Raji (cell line): ENCODE data around the gene DCLRE1C.

ENCODE experiments used
- POLR2A ChIP-seq: IDR thresholded peaks from 2 replicates; pipeline ENCODE4 v1.6.1; 2011; ENCODE audit warnings: low read depth, low read length, control low read depth; ENCODE audit not compliant: insufficient read depth

The DCLRE1C gene

DNA sequence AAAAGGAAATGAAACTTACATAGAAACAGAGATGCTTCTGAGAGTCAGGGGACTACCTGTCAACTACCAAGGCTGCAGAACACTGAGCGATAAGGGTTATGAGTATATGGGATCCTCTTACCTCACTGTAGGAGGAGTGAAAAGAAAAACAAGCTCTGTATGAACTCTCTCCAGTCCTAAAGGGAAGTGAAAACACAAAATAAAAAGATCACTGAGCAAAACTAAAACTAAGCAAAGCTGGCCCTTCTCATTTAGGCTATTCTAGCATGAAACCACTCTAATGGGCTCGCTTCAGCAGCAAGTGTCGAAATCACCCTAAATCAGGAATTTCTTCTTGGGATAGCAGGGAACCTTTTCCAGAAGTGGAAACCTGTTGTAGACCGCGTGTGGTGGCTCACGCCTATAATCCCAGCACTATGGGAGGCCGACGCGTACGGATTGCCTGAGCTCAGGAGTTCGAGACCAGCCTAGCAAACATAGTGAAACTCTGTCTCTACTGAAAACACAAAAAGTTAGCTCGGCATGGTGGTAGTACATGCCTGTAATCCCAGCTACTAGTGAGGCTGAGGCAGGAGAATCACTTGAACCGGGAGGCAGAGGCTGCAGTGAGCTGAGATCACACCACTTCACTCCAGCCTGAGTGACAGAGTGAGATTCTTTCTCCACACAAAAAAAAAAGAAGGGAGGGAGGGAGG lies 27.0 kb downstream of the DCLRE1C start:
- no peak for TF ChIP-seq POLR2A

DNA sequence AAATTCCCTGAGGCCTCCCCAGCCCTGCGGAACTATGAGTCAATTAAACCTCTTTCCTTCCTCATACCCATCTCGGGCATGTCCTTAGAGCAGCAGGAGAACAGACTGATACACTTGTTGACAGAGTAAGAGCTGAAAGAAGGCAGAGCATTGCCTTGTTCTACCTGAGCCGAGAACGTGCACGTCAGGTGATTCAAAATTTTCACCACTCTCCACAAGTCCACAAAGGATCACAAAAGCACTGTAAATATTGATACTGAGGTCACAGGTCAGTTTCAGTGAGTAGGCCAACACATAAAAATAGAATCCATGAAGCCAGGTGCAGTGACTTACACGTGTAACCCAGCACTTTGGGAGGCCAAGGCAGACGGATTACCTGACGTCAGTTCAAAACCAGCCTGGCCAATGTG lies 27.8 kb downstream of the DCLRE1C start:
- TF ChIP-seq POLR2A = no peak

DNA sequence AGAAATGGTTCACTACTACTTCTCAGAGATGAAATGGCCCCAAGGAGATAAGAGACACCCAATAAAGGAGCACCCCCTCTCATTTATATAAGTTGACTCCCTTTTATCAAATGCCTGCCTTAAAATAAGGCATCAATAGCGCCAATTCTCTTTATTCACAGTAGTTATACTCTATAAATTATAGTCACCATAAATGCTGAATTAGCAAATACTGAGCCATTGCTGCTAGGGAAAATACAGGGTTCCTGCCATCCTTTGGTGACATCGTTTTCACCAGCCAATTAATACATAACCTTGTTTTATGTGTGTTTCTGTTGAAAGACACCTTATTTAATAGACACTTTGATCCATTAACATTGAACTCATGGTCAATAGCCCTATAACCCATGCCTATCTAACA lies 28.6 kb downstream of the DCLRE1C start:
- TF ChIP-seq POLR2A = no peak

DNA sequence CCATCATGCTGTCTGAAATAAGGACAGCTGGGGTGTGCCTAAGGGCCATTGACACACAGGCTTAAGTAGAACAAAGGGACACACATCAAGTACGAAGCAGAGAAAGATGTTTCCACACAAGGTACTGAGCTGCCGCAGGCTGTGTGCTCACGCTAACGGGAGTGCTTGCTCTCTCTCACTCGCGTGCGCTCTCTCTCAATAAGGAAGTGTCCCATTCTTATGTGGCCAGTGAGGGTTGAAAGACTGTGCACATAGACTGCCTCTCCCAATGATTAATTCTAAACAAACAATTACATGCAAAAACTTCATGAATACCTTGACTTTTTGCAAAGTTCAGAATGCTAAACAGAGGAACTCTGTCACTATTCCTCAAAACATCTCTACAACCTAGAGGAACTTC lies 29.9 kb downstream of the DCLRE1C start:
- no peak for TF ChIP-seq POLR2A

DNA sequence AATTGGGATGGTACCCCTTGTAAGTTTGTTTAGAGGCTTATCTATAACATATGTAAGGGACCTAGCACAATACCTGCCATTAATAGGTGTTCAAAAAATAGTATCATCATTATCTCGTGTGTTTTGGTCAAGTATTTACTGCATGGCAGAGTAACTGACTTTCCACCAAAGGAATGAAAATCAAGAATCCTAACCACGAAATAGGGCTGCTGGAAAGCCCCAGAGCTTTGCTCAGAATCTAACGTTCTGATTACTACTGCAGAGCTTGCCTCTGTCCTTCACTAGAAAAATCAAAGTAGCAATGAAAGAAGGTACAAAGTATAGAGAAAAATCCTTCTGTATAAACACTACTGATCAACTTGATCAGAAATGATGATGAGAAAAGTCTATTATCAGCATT lies 34.9 kb downstream of the DCLRE1C start:
- TF ChIP-seq POLR2A = no peak

DNA sequence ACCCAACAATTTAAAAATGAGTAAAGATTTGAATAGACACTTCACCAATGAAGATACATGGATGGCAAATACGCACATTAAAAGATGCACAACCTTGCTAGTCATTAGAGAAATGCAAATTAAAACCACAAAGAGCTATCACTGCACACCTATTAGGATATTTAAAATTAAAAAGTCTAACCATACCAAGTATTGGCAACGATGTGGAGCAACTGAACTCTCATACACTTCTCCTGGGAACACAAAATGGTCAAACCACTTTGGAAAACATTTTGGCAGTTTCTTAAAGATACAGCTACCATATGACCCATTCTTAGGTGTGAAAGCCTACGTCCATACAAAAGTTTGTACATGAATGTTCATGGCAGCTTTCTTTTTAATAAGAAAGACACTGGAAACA lies 36.1 kb downstream of the DCLRE1C start:
- TF ChIP-seq POLR2A = no peak

DNA sequence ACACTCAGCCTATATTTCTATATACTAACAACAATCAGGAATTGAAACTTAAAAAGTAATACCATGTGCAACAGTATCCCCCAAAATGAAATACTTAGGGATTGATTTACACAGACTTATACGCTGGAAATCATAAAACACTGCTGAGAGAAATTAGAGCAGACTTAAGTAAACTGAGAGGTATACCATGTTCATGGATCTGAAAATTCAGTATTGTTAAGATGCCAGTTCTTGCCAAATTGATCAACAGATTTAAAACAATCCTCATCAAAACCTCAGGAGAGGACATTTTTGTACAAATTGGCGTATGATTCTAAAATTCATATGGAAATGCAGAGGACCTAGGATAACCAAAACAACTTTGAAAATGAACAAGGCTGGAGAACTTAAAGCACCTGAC lies 37.3 kb downstream of the DCLRE1C start:
- TF ChIP-seq POLR2A = no peak

DNA sequence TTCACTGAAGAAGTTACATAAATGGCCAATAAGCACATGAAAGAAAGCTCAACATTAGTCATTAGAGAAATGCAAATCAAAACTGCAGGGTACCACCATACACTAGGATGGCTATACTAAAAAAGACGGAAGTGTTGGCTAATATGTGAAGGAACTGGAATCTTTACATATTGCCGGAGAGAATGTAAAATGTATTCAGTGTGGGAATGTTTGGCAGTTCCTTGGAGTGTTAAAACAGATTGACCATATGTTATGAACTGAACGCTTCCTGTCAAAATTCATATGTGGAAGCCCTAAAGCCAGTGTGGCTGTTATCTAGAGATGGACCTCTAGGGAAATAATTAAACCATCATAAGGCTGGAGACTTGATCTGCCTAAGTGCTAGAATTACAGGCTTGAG lies 42.1 kb downstream of the DCLRE1C start:
- no peak for TF ChIP-seq POLR2A

DNA sequence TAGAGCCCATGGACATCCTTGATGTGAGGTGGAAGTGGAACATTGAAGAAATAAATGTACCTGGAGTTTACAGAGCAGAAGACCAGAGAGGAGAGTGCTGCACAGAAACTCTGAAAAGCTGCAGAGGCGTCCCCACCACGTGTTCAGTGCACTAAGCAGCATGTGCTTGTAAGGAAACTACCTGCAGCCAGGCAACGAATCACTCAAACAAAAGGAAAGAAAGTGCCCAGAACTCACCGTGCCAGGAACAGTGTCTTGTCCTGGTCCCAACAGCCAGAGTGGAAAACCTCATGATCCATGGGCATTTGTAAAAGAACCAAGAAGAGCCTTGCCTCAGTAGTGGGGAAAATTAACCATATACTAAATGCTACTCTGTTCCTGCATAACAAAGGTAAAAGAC lies 42.9 kb downstream of the DCLRE1C start:
- TF ChIP-seq POLR2A = no peak

DNA sequence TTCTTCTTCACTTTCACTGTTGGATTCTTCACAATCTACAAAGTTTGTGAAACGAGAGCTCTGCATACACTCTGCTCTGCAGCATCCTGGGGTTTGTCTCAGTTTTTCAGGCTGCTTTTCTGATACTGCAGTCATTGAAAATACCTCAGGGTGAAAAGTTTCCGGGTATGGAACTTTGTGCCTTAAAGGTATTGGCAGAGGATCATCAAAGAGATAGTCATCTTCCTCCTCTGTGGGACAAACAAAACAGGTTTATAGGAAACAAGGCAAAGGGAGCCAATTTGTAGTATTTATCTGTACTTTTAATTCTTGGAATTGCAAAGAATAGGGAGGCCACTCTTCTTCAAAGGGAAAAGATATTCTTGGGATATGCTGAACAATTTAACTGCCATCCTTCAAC lies 44.8 kb downstream of the DCLRE1C start:
- TF ChIP-seq POLR2A = no peak

DNA sequence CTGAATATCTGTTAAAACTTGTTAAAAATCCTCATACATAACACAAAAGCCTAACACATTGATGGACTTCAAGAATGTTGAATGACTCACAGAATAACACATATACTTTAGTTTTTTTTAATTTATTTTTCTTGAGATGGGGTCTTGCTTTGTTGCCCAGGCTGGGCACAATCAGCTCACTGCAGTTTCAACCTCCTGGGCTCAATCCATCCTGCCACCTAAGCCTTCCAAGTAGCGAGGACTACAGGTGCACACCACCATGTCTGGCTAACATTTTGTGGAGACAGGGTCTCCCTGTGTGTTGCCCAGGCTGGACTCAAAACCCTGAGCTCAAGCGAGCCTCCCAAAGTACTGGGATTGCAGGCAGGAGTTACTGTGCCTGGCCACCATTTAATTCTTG lies 47.1 kb downstream of the DCLRE1C start:
- TF ChIP-seq POLR2A = no peak

DNA sequence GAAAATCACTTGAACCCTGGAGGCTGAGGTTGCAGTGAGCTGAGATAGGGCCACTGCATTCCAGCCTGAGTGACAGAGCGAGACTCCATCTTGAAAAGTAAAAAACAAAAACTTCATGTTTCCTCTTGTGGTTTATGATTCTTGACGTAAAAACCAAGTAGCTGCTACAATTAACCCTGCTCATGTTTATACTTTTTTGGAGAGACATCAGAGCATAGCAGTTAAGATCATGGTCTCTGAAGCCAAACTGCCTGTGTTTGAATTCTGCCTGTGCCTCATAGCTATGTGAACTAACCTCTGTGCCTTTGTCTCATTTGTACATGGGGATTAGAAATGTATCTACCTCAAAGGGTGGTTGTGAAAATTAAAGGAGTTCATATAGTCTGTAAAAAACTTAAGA lies 48.0 kb downstream of the DCLRE1C start:
- TF ChIP-seq POLR2A = no peak

DNA sequence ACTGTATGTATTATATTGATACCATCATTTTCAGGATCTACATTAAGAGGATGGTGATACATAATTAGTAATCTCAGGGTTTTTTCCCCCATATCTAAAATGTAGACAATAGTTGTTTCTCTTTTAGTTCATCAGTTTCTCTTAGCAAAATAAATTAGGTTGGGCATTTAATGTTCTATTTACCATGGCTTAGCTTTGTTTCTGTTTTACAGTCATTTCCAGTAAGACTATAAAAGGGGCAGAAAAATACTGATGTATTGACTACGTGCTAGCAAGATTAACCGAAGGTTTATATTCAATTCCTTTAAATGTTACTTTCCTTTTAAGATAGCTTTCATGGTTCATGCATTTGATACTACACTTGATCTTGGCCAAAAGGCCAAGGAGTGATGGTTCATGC lies 49.0 kb downstream of the DCLRE1C start:
- TF ChIP-seq POLR2A = no peak

DNA sequence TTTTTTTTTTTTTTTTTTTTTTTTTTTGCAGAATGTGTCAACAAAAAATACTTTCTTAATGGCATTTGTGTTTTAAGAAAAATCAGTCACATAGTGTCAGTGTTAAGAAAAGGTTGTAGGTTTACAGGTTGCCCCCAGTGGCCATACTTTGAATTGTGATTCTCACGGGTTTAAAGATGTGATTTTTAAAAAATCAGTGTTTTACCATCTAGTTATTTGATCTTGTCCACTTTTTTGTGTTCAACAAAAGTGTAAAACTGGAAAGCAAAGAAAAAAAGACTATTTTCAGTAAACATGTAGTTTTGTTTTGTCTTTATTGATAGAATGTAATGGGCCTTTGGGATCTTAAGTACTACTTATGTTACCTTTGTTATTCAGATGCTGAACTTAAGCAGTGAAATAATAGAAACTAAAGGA lies 49.6 kb downstream of the DCLRE1C start:
- TF ChIP-seq POLR2A = no peak

DNA sequence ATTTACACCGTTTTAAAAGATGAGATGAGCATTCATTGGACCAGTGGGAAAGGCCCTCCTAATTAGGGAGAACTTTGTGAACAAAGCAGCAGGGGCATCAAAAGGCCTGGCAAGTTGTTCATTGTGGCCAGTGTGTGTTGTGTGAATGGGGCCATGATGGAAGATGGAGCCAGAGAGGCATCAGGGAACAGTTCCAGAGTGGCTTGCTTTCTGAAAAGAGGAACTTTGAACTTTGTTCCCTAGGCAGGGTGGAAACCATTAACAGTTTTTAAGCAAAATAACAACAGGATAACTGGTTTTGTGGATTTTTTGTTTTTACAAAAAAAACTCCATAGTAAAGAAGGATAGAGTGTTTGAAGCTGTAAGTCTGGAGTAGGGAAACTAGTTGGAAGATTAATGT lies 62.7 kb downstream of the DCLRE1C start:
- TF ChIP-seq POLR2A = no peak

DNA sequence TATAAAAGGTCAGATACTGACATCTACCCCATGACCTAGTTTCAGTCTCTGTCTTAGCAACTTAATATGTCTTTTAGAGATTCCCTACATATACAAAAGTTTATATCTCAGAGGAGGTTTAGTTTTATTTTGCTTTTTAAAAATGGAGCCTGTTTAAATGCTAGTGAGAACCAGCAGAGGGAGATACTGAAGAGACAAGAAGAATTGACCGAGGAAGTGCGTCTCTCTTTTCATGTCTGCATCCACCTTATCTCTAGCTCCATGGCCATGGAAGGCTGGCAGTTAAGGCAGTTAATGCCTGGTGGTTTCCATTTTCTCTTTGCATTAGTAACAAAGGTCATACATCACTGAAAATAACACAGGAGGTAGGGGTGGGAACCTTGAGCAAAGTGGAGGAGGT lies 64.6 kb downstream of the DCLRE1C start:
- no peak for TF ChIP-seq POLR2A

DNA sequence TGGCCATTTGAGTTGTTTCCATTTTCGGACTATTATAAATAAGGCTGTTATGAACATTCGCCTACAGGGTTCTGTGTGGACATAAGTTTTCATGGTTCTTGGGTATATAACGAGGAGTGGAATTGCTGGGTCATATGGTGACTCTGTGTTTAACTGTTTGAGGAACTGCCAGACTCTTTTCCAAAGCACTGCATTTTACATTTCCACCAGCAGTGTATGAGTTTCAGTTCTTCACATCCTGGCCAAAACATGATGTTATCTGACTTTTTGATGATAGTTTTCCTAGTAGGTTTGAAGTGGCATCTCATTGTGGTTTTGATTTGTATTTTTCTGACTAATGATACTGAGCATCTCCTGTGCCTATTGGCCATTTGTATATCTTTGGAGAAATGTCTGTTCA lies 69.8 kb downstream of the DCLRE1C start:
- TF ChIP-seq POLR2A = no peak

DNA sequence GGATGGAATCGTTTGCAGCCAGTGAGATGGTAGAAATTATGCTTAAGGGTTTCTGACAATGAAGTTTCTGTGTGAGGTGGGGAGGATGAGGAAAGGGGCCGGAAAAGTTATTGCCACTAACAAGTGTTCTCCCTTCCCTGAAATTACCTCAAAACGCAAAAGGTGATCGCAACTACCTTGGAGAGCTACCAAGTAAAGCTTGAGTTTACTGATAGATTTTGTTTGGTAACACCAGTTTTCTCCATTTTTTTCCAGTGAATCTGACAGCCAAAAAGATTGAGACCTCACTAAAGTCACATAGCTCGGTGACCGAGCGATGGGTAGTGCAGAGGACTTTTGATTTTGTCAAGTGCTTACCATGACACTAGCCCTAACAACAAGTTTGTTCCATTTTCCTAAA lies 73.7 kb downstream of the DCLRE1C start:
- no peak for TF ChIP-seq POLR2A

DNA sequence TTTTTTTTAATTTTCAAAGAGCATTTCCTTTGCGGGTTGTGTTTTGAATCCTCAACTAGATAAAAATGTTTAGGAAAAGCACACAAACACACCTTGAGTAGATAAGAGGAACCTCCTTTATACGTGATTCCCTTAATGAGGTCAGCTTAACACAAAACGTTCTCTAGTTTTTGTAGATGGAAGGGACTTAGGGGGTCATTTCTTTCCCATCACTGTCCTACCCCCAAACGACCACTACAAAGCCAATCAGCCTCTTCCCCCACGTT lies 74.0 kb downstream of the DCLRE1C start:
- no peak for TF ChIP-seq POLR2A
